GM18505 (cell line): ENCODE results near the gene ALDOB.

Experiments used
- ATAC-seq: cut with Tn5 transposase; IDR thresholded peaks from one replicate; pipeline ENCODE4 v1.9.1; 2021; ENCODE audit not compliant: unreplicated experiment
- POLR2A ChIP-seq: IDR thresholded peaks from 4 replicates; pipeline ENCODE4 v1.6.1; 2011; ENCODE audit warnings: borderline replicate concordance; ENCODE audit not compliant: insufficient read depth, insufficient read length; ENCODE audit errors: extremely low read depth

ALDOB gene

DNA sequence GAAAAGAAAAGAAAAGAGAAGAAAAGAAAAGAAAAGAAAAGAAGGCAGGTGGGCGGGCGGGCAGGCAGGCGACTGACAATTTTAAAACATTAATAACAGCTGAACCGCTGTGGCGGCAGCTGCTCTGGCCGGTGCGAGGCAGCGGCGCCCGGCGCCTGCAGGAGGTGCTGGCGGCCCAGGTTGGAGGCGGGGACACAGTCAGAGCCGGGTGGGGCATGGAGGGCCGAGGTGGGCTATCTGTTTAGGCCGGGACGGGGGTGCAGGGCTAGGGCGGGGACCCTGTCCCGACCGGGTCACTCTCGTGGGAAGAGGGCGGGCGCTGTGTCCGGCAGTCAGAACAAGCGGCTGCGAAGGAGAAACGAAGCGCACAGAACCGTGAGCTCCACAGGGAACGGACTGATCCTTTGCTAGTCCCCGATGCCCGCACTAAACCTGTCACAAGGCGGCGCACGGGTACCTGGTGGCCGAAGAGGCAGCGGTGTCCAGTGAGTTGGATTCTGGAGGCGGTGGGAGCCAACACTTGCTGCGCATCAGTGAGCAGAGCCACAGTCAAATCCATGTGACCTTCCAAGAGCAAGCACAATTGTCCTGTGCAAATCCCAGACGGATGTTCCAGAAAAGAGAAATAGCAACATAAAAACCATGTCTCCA lies 13.6 kb upstream of the ALDOB start:
- peak; percentile 99 for ATAC-seq
- TF ChIP-seq POLR2A: no peak

DNA sequence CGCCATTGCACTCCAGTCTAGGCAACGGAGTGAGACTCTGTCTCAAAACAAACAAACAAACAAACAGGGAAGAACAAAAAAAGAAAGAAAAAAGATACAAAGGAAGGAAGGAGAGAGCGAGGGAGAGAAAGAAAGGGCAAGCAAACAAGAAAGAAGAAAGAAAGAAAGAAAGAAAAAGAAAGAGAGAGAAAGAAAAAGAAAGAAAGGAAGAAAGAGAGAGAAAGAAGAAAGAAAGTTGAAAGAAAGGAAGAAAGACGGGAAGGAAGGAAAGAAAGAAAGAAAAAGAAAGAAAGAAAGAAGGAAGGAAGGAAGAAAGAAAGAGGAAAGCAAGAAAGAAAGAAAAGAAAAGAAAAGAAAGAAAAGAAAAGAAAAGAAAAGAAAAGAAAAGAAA lies 13.1 kb upstream of the ALDOB start:
- ATAC-seq: no peak
- TF ChIP-seq POLR2A: no peak

DNA sequence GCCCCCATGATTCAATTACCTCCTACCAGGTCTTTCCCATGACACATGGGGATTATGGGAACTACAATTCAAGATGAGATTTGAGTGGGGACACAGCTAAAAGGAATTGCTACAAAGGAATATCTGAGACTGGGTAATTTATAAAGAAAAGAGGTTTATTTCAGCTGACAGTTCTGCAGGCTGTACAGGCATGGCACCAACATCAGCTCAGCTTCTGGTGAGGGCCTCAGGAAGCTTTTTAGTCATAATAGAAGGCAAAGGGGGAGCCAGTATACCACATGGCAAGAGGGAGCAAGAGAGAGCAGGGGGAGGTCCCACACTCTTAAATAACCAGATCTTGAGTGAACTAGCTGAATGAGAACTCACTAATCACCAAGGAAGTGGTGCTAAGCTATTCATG lies 11.2 kb upstream of the ALDOB start:
- no peak for ATAC-seq
- TF ChIP-seq POLR2A: no peak

DNA sequence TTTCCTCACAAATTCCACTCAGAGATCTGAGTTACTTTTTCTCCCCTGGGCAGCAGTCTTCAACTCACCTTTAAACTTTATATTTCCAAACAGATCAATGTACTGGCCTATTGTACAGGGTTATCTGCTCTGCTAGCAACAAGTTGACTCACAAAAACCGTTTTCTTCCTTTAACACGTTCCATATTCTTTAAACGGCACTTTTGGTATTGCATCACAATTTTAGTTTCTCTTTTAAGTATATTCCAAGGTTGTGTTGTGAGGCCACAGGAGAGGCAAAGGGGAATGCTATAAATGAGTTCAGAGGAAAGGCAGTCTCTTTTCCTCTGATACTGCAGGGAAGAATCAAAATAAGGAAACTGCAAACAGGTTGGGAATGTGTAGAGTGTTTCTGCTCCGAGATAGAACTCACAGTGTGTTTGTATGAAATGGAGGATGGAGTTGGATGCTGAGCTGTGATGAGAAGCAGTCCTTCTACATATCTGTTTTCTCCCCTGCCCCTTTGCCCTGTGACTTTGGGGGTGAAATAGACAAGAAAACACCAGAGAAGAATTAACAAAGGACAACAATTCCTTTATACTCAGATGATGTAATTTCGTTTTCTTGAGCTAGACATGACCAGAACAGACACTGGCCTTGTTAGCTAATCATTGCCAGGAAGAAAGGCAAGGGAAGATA lies 9.9 kb upstream of the ALDOB start:
- no peak for TF ChIP-seq POLR2A
- no peak for ATAC-seq

DNA sequence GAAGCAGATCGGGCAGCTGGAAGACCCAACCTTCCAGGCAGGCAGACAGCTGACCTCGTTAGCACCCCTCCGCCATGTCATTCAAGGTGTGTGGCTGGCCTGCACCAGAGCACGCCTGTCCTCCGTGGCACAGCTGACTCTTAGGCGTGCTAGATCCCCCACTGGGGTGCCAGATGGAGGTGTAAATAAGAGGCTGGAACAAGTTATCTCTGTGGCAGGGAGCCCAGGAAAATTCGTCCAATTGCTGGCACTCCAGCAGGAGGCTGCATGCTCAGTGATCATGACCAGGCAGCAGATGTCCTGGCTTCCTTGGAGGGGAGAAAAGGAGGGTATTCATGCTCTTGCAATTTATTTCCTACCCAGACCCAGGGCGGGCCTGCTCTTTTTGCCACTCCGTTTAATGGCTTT lies 7.8 kb upstream of the ALDOB start:
- no peak for ATAC-seq
- no peak for TF ChIP-seq POLR2A

DNA sequence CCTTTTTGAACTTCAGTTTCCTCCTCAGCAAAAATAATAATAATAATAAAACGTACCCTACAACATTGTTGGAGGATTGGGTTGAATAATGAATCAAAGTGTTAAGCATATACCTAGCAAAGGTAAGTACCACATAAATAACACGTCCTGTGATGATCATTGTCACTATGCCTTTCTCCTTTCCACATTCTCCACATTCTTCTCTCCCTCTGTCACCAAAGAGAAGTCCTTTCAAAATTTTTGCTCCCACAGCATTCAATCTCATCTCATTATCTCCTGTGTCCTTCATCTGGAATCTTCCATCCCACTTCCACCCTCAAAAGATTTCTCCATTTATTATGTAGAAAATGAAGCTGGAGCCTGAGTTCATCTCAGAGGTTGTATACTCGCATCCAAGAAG lies 7.2 kb upstream of the ALDOB start:
- no peak for ATAC-seq
- TF ChIP-seq POLR2A: no peak

DNA sequence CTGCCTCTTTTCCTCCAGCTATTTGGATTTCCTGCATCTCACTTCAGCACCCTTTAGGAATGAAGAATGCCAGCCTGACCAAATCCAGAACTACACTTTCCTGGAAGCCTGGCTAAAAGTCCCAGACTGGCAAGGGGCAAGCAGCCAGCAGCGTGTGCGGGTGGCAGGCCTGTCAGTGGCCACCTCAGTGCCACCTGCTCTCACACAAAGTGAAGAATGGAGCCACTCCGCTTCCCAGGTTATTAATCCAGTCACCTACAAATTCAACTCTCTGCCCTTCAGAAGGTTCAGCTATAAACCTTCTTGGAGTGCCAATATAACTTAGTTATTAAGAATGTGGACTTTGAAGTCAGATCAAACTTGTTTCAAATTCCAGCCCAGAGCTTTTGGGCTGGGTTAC lies 6.7 kb upstream of the ALDOB start:
- no peak for TF ChIP-seq POLR2A
- ATAC-seq: no peak

DNA sequence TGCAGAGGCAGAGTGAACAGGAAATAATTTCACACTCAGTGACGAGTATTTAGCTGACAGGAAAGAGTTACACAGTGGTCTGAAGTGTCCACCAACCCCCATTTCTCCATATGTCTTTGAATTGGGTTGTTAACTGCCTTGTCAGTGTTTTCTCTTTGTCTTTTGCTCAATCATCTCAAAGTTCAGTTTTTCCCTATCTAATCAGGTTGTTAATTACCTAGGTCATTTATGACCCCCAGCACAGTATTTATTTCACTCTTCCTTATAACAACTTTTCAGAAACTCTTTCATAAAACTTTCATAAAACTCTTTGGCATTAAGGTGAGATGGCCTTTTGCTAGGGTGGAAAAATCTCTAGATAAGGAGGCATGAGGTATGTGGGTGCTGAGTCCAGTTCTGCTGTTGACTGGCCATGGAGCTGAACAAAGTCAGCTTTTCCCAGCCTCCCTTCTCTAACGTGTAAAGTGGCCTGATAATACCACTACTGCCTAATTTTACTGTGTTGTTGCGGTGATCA lies 5.2 kb upstream of the ALDOB start:
- no peak for ATAC-seq
- no peak for TF ChIP-seq POLR2A

DNA sequence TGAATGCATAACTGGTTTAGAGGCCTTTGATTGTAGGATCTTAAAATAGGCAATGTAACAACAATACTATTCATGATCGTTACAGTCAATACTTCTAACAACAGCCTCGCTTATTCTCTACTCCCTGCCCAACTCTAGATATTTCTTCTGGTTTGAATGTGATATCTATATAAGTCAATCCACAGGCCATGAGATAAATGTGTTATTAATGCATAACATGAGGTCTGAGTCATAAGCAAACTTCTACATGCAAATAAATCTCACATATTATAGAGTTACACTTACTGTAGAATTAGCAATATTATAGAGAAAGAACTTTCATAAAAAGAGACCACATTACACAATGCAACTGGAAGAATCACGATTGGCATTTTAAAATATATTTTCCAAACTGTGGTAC lies 2.9 kb upstream of the ALDOB start:
- no peak for ATAC-seq
- no peak for TF ChIP-seq POLR2A

DNA sequence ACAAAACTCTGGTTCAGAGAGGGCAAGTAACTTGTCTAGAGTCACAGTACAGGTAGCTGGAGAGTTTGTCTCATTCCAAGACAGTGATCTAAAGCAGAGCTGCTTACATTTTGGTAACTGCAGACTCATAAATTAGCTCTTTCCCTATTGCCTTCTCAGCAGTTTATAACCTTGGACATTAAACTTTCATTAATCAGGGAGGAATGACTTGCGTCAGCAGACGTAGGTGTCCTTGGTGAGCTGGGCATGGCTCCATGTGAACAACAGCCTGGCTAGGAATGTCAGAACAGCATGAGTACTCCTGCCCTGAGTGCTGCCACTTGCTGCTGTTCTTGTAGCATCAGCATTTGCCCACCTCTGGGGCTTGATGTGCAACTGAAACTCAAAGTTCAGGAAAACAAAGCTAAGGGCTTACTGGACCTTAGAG lies 2.2 kb upstream of the ALDOB start:
- no peak for ATAC-seq
- TF ChIP-seq POLR2A: no peak

DNA sequence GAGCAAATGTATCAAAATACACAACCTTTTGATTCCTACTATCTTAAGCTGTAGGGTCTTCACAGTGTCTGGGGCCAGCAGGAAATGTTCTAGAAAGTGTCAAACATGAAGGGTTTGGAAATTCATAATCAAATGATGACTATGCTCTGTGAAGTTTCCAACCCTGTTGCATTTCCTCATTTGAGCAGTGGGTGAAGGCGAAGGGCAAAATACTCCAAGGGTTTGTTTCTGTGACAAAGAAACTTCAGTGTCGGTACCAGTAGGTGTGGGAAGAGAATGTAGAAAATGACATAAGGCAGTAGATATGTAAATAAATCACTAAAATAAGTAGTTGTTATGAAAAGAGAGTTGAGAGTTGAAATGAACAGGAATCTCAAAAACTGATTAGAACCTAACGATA lies 576 bp downstream of the ALDOB start:
- no peak for TF ChIP-seq POLR2A
- ATAC-seq: no peak

DNA sequence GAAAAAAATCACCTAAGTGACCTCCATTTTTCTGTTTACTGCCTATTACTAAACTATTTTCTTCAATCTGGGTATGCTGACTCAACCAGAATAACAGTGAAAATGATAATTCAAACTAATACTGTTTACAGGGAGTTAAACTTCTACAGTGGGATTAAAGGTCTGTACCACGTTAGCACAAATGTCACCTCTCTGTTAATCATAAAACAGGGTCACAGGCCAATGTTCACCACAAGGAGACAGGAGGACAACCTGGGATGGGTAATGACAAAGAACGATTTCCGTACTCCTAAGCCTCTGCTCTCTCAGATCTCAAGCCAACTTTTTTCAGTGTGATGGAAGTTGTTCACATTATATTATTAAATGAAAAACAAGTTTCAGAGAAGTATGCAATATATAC lies 2.3 kb downstream of the ALDOB start:
- ATAC-seq: no peak
- no peak for TF ChIP-seq POLR2A

DNA sequence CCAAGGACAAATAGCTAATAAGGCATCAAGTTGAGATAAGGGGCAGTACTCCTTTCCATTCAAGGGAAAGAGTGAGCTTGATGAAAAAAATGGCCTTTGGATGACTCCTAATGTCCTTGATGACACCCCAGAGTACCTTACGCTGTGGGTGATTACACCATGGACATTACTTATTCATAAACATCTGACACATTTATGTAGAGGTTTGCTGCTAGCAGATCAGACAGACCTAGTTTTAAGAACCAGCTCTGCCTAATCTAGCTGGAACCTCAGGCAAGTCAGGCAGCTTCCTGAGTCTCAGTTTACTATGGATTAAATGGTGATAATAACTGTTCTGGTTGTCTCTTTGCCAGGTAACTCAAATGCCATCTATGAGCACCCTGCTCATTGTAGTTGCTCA lies 2.8 kb downstream of the ALDOB start:
- ATAC-seq: no peak
- no peak for TF ChIP-seq POLR2A

DNA sequence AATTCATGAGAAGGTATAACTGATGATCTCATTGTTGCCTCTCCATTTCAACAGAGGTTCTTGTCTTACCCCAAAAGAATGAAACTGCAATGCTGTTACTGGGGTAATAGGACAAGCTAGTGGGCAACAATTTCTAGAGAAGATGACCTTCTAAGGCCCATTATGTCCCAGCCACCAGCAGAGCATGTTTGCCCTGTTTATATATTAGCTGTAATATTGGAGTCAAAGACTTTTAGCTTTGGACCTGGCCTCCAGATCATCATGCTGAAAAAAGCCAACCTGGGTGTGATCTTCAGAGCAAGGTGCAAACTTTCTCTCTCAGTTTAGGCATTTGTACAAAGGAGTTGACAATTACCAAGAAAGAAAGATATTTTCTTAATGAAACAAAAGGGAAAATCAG lies 3.4 kb downstream of the ALDOB start:
- no peak for ATAC-seq
- TF ChIP-seq POLR2A: no peak
